GM12873 (cell line): ENCODE results near the gene LYRM7.

ENCODE experiments used
- TF ChIP-seq, protein P1 (sequence below): IDR thresholded peaks from 2 replicates; pipeline ENCODE4 v1.5.1; 2012; ENCODE audit warnings: low read depth, mild to moderate bottlenecking, moderate library complexity, low read length, control low read depth; ENCODE audit not compliant: insufficient read depth; ENCODE audit errors: missing control alignments

The LYRM7 gene

DNA sequence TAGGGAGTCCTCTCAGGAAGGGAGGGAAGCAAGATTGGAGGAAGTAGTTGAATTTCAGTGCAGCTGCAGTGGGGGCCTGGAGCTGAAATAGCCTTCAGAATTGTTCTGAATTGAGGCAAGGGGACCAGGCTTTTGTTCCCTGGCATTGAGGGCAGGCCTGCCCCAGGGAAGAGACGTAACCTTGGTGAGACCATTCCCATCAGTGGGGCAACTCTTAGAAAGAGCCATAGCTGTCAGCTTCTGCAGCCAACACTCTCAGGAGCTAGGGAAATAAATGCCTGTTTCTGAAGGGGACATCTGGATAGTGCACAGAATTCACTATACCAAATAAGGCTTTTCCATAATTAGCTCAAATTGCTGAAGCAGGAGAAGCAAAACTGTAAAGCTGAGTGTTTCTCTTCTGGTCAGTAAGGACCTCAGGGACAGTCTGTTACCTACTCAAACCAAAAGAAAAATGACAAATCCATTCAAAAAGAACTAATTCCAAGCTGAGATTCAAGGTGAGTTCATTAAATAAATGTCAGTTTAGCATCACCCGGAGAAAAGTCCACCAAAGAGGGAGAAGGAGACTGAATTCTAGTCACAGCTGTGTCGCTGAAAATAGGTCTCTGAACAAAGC is 44.0 kb downstream of the LYRM7 start:
- TF ChIP-seq, protein P1, sequence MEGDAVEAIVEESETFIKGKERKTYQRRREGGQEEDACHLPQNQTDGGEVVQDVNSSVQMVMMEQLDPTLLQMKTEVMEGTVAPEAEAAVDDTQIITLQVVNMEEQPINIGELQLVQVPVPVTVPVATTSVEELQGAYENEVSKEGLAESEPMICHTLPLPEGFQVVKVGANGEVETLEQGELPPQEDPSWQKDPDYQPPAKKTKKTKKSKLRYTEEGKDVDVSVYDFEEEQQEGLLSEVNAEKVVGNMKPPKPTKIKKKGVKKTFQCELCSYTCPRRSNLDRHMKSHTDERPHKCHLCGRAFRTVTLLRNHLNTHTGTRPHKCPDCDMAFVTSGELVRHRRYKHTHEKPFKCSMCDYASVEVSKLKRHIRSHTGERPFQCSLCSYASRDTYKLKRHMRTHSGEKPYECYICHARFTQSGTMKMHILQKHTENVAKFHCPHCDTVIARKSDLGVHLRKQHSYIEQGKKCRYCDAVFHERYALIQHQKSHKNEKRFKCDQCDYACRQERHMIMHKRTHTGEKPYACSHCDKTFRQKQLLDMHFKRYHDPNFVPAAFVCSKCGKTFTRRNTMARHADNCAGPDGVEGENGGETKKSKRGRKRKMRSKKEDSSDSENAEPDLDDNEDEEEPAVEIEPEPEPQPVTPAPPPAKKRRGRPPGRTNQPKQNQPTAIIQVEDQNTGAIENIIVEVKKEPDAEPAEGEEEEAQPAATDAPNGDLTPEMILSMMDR, result no peak

DNA sequence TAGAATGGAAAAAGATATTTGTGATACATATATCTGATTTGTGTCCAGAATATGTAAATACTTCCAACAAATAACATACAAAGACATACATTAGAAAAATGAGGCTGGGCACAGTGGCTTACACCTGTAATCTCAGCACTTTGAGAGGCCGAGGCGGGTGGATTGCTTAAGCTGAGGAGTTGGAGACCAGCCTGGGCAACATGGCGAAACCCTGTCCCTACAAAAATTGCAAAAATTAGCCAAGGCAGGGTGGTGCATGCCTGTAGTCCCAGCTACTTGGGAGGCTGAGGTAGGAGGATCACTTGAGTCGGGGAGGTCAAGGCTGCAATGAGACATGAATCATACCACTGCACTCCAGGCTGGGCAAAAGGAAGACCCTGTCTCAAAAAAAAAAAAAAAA is 47.0 kb downstream of the LYRM7 start:
- TF ChIP-seq, protein P1, result no peak

DNA sequence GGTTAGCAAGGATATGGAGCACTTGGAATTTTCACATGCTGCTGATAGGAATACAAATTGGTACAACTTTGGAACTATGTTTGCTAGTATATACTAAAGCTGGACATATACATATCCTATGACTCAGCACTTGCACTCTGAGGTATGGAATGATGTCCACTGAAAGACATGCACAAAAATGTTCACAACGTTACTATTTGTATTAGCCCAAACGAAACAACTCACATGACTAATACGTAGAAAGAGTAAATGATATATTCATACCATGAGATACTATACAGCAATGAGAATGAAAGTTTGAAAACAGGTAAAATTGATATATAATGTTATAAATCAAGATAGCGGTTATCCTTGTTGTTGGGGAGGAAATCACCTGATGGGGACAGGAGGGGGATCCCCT is 47.6 kb downstream of the LYRM7 start:
- TF ChIP-seq, protein P1, result no peak

DNA sequence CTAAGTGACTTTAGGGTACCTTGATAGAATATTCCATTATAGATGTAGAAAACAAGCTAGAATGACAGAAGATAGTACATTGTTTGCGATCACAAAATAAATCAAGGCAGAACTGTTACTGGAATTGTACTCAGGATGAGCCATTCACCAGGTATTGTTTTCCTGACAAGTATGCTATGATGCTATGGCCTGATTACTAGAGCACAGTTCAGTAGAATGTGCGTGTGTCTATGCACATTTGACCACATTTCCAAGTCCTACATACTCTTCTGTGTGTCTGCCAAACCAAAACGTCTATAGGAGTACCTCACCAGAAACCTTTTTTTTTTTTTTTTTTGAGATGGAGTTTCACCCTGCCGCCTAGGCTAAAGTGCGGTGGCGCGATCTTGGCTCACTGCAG is 49.8 kb downstream of the LYRM7 start:
- TF ChIP-seq, protein P1, result no peak

DNA sequence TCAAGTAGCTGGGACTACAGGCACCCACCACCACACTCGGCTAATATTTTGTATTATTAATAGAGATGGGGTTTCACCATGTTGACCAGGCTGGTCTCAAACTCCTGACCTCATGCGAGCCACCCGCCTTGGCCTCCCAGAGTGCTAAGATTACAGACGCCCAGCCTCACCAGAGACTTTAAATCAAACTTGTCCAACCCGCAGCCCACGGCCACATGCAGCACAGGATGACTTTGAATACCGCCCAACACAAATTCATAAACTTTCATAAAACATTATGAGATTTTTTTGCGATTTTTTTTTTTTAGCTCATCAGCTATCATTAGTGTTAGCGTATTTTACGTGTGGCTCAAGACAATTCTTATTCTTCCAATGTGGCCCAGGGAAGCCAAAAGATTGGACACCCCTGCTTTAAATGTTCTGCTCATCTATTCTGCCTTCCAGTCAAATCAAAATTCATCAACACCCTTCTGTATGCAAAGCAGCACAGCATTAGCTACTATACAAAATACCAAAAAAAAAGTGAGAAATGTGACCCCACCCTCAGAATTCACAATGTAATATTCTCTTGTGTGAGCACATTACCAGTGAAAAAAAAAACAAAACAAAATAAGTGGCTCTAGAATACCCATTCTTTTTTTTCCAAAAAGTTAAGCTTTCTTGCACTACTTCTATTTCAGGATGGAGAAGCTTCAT is 50.4 kb downstream of the LYRM7 start:
- TF ChIP-seq, protein P1, result no peak

DNA sequence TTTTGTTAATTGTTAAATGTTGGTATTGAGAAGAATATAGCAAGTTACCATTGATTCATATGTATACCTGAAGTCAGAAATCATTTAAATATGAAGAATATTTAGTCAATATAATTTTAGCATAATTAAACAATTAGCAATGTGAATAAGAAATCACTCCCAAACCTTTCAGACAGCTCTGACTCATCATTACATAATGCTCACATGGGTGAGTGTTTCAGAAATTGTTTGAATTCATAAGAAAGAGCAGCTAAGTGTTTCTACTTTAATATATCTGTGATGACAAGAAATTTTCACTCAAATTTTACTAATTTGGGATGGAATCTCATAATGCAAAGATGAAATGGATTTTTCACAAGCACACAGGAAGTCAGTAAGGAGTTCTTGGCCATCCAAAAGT is 51.1 kb downstream of the LYRM7 start:
- TF ChIP-seq, protein P1, result no peak

DNA sequence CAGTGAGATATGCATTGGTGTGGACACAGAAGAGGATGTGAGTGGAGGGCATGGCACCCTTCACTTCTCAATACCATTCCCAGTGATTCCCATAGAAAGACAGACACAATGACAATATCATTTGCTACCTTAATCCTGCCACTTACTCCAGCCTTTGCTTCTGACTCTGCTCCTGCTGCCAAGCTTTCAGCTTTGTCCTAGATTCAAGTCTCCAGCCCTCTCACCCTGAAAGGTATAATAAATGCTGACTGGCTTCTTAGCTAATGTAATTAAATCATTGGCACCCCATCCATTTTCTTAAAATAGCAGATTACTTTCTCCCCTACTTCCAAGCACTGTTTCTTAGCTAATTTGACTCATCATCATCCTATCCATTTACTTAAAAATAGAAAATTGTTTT is 52.0 kb downstream of the LYRM7 start:
- TF ChIP-seq, protein P1, result no peak
